Ammon's horn (tissue), 1 donor: ENCODE data around the gene CAPN3.

Experiments
- DNase-seq: peaks from one replicate; pipeline ENCODE4 v3.0.0-alpha.2; 2016; ENCODE audit warnings: low spot score

The CAPN3 gene

DNA sequence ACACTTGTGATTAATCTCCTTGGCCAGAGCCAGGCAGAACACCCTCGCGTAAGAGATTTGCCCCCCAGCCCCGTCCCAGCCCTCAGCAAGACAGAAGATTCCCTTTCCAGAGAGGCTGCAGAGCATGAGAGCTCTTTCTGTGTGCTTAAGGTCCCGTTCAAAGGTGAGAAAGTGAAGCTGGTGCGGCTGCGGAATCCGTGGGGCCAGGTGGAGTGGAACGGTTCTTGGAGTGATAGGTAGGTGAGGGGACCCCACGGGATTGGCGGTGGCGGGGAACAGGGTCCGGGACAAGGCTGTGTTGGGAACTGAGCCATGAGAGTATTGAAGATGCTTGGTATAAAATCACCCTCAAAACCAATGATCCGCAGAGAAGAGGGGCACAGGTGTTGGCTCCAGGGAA lies 34.8 kb downstream of the CAPN3 start:
- DNase-seq = no peak

DNA sequence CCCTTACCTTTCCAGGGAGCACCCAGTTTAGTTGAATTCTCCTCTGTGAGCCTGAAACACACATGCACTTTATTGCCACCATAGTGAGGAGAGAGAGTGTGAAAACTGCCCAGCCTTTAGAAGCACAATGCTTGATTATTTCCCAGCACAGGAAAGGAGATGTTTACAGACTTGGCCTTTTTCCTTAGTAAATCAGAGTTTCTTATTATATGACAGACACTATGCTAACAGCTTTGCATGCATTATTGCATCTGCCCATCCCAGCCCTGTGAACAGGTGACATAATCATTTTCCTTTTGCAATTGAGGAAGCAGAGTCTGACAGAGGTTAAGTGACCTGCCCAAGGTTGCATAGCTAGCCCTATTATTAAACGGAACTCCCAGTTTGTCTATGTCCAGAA lies 36.5 kb downstream of the CAPN3 start:
- DNase-seq = no peak

GRCh38 chr15:42401544-42402454 lies 42.5 kb downstream of the CAPN3 start:
- no peak for DNase-seq

GRCh38 chr15:42402455-42403205 lies 43.3 kb downstream of the CAPN3 start:
- no peak for DNase-seq

DNA sequence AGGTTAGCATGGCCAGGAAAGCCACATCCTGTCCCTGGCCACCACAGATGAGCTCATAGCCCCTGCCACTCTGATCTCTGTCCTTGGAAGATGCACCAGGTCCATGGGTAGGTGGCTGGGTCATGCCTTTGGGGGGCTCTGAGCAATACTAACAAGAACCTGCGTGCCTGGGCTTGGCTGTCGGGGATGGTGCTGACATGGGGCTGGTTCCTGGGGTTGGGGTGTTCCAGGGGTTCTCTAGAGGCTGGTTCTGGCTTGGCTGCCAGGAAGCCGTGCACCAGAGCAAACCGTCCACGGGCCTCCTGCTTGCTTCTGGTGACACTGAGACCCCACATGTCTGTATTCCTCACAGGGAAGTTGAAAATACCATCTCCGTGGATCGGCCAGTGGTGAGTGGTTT lies 44.1 kb downstream of the CAPN3 start:
- no peak for DNase-seq

- DNase-seq = peak; percentile 96
These were observed 45.3 kb downstream of the CAPN3 start for GRCh38 chr15:42404461-42405235.

DNA sequence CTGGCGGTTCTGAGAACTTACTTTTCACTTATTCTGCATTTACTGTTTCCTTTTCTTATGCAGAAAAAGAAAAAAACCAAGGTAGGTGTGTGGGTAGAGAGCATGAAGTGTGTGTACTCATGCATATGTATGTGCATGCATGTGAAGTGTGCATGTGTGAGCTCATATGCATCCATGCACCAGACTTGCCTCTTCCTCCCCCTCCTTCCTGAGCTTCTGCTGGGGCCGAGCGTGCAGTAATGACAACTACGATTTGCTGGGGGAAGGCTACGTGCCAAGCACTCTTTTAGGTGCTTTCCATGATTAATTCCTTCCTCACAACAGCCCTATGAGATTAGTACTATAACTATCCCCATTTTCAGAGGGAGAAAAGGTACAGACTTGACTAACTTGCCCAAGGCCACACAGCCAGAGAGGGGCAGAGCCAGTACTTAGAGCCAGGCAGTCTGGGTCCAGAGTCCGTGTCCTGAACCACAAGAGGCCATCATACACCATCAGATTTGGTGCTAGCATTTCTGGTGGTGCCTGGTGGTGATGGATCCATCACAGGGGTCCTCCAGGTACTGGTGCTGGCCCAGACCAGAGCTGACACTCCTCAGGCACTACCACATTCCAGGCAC lies 46.7 kb downstream of the CAPN3 start:
- peak; percentile 56 for DNase-seq

GRCh38 chr15:42408178-42408577 lies 48.9 kb downstream of the CAPN3 start:
- DNase-seq = no peak

GRCh38 chr15:42409011-42409410 lies 49.7 kb downstream of the CAPN3 start:
- no peak for DNase-seq

GRCh38 chr15:42411884-42412283 lies 52.6 kb downstream of the CAPN3 start:
- no peak for DNase-seq

- no peak for DNase-seq
These were observed 54.6 kb downstream of the CAPN3 start for GRCh38 chr15:42413920-42414319.

DNA sequence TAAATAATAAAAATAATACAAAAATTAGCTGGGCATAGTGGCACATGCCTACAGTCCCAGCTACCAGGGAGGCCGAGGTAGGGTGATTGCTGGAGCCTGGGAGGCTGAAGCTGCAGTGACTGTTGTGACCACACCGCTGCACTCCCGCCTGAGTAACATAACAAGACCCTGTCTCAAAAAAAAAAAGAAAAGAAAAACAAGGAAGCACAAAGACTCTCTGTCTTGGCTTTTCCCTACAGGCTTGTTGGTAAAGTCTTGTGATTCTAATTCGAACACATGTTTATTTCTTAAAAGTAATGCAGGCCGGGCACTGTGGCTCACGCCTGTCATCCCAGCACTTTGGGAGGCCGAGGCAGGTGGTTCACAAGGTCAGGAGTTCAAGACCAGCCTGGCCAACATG lies 60.1 kb downstream of the CAPN3 start:
- no peak for DNase-seq

DNA sequence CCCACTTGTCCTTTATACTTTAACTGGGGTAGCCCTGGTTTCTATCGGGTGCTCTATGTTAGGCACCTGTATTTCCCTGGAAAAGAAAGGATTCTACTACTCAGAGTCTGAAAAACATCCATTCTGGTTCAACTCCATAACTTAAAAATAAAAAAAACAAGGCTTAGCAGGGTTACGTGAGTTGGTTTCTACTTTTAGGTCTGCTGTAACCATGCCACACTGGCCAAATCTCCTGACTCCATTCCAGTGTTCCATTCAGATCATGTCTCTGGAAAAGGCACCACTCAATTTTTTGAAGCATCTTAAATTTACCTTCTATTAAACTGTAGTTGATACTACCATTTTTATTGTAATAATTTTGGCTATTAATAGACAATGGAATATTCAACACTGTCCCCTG lies 62.1 kb downstream of the CAPN3 start:
- no peak for DNase-seq

- no peak for DNase-seq
These were observed 68.3 kb downstream of the CAPN3 start for GRCh38 chr15:42427429-42428223.

DNA sequence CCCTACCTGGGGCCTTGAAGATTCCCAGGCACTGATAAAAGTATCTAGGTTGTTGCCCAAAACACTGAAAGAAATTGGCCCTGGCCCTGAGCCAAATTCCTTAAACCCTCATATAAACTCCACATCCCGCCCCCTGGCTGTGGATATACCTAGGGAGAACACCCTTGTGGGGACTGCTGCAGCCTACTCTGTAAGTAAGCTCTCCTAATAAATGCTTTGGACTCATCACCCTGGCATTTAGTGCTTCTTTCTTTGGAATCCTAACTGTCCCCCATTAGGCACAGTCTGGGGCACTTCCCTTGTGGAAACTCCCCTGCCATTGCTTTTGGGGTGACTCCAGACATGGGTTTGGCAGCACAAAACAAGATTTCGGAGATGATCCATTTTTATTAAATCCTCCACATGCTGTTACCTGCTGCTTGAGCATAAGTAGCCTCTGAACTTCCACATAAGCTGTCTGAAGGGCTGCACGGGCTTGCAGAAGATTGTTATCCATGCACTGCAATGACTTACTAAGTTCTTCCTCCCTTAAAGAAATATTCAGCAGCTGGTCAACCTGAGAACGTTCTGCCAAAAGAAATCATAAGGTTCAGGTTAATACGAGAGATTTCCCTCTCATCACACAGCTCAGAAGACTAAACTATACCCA lies 85.2 kb downstream of the CAPN3 start:
- DNase-seq = no peak

DNA sequence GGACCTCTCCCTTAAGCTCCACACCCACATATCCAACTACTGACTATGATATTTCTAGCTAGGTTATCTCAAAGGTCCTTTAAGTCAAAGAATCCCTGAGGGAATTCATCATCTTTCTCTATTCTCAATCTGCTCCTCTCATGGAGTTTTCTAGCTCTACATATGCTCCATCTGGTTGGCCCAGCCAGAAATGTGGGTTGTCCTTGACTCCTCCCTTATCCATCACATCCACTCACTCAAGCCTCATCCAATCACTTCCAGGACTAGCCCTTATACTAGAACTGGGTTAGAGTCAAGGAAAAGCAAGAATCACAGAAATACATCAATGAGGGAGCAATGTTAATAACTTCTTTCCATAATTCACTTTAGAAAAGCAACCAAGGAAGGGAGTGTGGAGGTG lies 86.2 kb downstream of the CAPN3 start:
- DNase-seq = no peak

DNA sequence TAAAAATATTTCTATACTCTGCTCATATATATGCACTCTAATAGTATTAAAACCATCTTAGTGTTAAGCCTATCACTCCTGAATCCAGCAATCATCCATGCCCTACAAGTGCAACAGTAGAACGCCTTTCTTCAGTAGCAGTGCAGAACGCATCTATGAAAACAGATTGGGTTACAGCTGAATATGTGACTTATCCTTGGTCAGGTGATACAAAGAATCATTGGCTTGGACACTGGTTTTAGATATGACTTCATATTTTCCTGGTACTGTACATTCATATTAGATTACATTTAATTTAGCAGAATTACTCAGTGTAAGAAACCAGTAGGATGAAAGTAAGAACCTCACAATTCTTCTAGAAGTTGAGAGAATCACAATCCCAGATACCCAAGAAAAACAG lies 88.3 kb downstream of the CAPN3 start:
- no peak for DNase-seq

- DNase-seq = no peak
These were observed 89.0 kb downstream of the CAPN3 start for GRCh38 chr15:42448281-42448680.

- no peak for DNase-seq
These were observed 90.6 kb downstream of the CAPN3 start for GRCh38 chr15:42449770-42450424.

GRCh38 chr15:42450425-42450790 lies 91.1 kb downstream of the CAPN3 start:
- no peak for DNase-seq
